Calu3 (cell line): Measurements from ENCODE around the gene TGM1. TPM values are rescaled to one million over a fixed set of nuclear protein-coding genes. Genes with fewer than 3 reads are reported as not detected.

Experiments used
- BruUV-seq: library from RNA; stranded (reverse); fragments of 400-500 nt; replicated peaks from 2 replicates; lab custom pipeline; 2021; lab: Mats Ljungman, UMichigan
- CTCF ChIA-PET: fragments of 300-600 bp; sonication (Branson Sonifier 250); formaldehyde crosslinking; loops from one replicate; lab custom pipeline; 2022; ENCODE audit warnings: antibody characterized with exemption; lab: Charles Lee
- DNase-seq: peaks from one replicate; pipeline ENCODE4 v3.0.0; 2022
- H3K27ac Mint-ChIP-seq: one replicate; pipeline ENCODE4 v1.8.0; 2022; ENCODE audit warnings: mixed read lengths; ENCODE audit not compliant: unreplicated experiment
- H3K27me3 Mint-ChIP-seq: one replicate; pipeline ENCODE4 v1.8.0; 2022; ENCODE audit warnings: mixed read lengths; ENCODE audit not compliant: unreplicated experiment
- H3K36me3 Mint-ChIP-seq: one replicate; pipeline ENCODE4 v1.8.0; 2022; ENCODE audit warnings: mild to moderate bottlenecking, moderate library complexity, mixed read lengths; ENCODE audit not compliant: insufficient read depth, unreplicated experiment
- H3K4me1 Mint-ChIP-seq: one replicate; pipeline ENCODE4 v1.8.0; 2022; ENCODE audit warnings: mild to moderate bottlenecking, low read depth, mixed read lengths; ENCODE audit not compliant: unreplicated experiment
- H3K4me3 Mint-ChIP-seq: one replicate; pipeline ENCODE4 v1.8.0; 2022; ENCODE audit warnings: mild to moderate bottlenecking, low read depth, moderate library complexity, mixed read lengths; ENCODE audit not compliant: unreplicated experiment
- H3K9me3 Mint-ChIP-seq: one replicate; pipeline ENCODE4 v1.8.0; 2022; ENCODE audit warnings: low read depth, mixed read lengths; ENCODE audit not compliant: unreplicated experiment
- CTCF ChIP-seq: fragments of 200-600 bp; IDR thresholded peaks from one replicate; pipeline ENCODE4 v1.8.0; 2022; ENCODE audit warnings: antibody characterized with exemption; ENCODE audit not compliant: unreplicated experiment
- intact Hi-C: fragments of 100-400 bp; cut with micrococcal nuclease; formaldehyde crosslinking; loops from one replicate; pipeline ENCODE4 v1.10.0; 2022; ENCODE audit not compliant: unreplicated experiment
- total RNA-seq: library from RNA; stranded (reverse); gene quantifications from 2 replicates; pipeline ENCODE4 v1.2.3, GENCODE V29; 2022

TGM1 gene
- total RNA-seq, 1 experiment from 2014 or later = 4.5 TPM

- Mint-ChIP-seq H3K27me3 (no peaks in the 10 kb centered on the region), H3K36me3 (peaks cover 55% of the 10 kb centered on the region), H3K27ac (no peak overlapping the region), H3K4me1 (peaks cover 24% of the 10 kb centered on the region), H3K9me3 (no peaks in the 10 kb centered on the region), H3K4me3 (peak overlapping the region; percentile 83)
- no TSS peak for BruUV-seq
- CTCF ChIA-PET = interaction anchor here (1.2 kb wide), 1 partner anchor 63 kb away, joined by 3 read pairs; no protein-coding TSS in a partner anchor
- DNase-seq = no peak
- TF ChIP-seq CTCF = no peak
- intact Hi-C loops = no loop called here
Measured at GRCh38 chr14:24234095-24235005, 28.6 kb downstream of the TGM1 start.

GRCh38 chr14:24233538-24233866 is 29.5 kb downstream of the TGM1 start:
- no TSS peak for BruUV-seq
- no peak overlapping the region for H3K27ac Mint-ChIP-seq
- DNase-seq = no peak
- no peak for TF ChIP-seq CTCF
- intact Hi-C loops = no loop called here
- no peaks in the 10 kb centered on the region for H3K9me3 Mint-ChIP-seq
- H3K4me1 Mint-ChIP-seq = peaks cover 24% of the 10 kb centered on the region
- CTCF ChIA-PET = no interaction called here
- peak overlapping the region; percentile 83 for H3K4me3 Mint-ChIP-seq
- H3K36me3 Mint-ChIP-seq = peaks cover 55% of the 10 kb centered on the region
- no peaks in the 10 kb centered on the region for H3K27me3 Mint-ChIP-seq

GRCh38 chr14:24232645-24233537 is 30.1 kb downstream of the TGM1 start, which contains the start of gene GMPR2:
TSS of gene GMPR2 (plus strand) at chr14:24232929. CDS start at chr14:24233254, 325 bp downstream.
- Mint-ChIP-seq H3K27me3 (no peaks in the 10 kb centered on the region), H3K9me3 (no peaks in the 10 kb centered on the region), H3K4me3 (peak within 1 kb of the TSS; percentile 83), H3K27ac (peak within 1 kb of the TSS; percentile 67), H3K4me1 (peaks cover 20% of the 10 kb centered on the region), H3K36me3 (peaks cover 48% of the 10 kb centered on the region)
- no peak for TF ChIP-seq CTCF
- no peak for DNase-seq
- BruUV-seq = TSS peak; percentile 61
- intact Hi-C loops = no loop called here
- CTCF ChIA-PET = no interaction called here

- Mint-ChIP-seq H3K27ac (peak within 1 kb of the TSS; percentile 67), H3K9me3 (no peaks in the 10 kb centered on the region), H3K36me3 (peaks cover 41% of the 10 kb centered on the region), H3K27me3 (no peaks in the 10 kb centered on the region), H3K4me1 (peaks cover 19% of the 10 kb centered on the region), H3K4me3 (peak within 1 kb of the TSS; percentile 83)
- no TSS peak for BruUV-seq
- DNase-seq = peak; percentile 87
- intact Hi-C loops = no loop called here
- no peak for TF ChIP-seq CTCF
- CTCF ChIA-PET = no interaction called here
Measured at GRCh38 chr14:24232121-24232644, 30.8 kb downstream of the TGM1 start, which contains the start of gene NEDD8. TSS of gene NEDD8 (minus strand) at chr14:24232367. CDS start at chr14:24232267, 100 bp downstream.
